Type B pancreatic cell (in vitro differentiated cells): ENCODE data around the gene GCK. TPM values are rescaled to one million over a fixed set of nuclear protein-coding genes. Genes with fewer than 3 reads are reported as not detected.
A peak's percentile ranks its signal among the peaks of the same experiment; 100 is the strongest.

ENCODE experiments used
- DNase-seq: peaks from one replicate; pipeline ENCODE4 v3.0.0; 2021; ENCODE audit warnings: mixed read lengths; ENCODE audit not compliant: unreplicated experiment; ENCODE audit errors: extremely low spot score
- H3K27ac Mint-ChIP-seq: 2 replicates; pipeline ENCODE4 v1.8.0; 2021; ENCODE audit warnings: mild to moderate bottlenecking, mixed read lengths
- H3K27me3 Mint-ChIP-seq: 2 replicates; pipeline ENCODE4 v1.8.0; 2021; ENCODE audit warnings: mixed read lengths
- H3K36me3 Mint-ChIP-seq: 2 replicates; pipeline ENCODE4 v1.8.0; 2021; ENCODE audit warnings: mixed read lengths
- H3K4me1 Mint-ChIP-seq: one replicate; pipeline ENCODE4 v1.8.0; 2021; ENCODE audit warnings: mixed read lengths; ENCODE audit not compliant: unreplicated experiment
- H3K4me3 Mint-ChIP-seq: 2 replicates; pipeline ENCODE4 v1.8.0; 2021; ENCODE audit warnings: mild to moderate bottlenecking, mixed read lengths
- H3K9me3 Mint-ChIP-seq: 2 replicates; pipeline ENCODE4 v1.8.0; 2021; ENCODE audit warnings: mixed read lengths
- total RNA-seq: library from RNA; stranded (reverse); gene quantifications from 2 replicates; pipeline ENCODE4 v1.2.1, GENCODE V29; 2021; ENCODE audit warnings: low replicate concordance
- TF ChIP-seq, protein P1 (sequence below): fragments of 200-600 bp; sonication (generic); conservative IDR thresholded peaks from 2 replicates; pipeline ENCODE4 v1.5.0; 2021; ENCODE audit warnings: antibody characterized with exemption, mild to moderate bottlenecking

Gene GCK
- total RNA-seq, 1 donor from 2014 or later: 5.6 TPM

DNA sequence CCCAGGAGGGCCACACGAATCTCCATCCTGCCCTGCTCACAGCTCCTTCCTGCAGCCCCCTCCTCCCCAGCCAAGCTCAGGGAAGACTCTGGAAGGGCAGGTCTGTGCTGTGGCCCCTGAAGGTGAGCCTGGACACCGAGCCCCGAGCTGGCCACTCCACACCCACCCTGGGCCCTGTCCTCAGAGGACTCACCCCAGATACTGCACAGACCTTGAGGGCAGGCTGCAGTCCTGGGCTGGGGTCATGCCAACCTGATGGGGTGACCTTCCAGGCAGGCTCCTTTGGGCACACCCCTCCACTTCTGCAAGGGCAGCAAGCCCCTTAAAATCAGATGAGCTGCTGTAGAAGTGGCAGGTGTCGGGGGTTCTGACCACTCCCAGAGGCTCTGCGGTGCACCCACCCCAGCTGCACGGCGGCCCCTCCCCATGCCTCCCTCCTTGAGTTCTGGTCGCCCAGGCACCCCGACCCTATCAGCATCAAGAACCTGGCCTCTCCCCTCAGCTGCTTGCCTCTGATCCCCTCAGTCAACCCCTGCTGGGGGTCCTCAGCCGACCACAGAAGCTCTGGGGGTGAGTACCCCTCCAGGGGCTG, 35.8 kb upstream of the GCK start:
- peaks cover 12% of the 10 kb centered on the region for H3K4me1 Mint-ChIP-seq
- H3K9me3 Mint-ChIP-seq: no peaks in the 10 kb centered on the region
- TF ChIP-seq, protein P1, sequence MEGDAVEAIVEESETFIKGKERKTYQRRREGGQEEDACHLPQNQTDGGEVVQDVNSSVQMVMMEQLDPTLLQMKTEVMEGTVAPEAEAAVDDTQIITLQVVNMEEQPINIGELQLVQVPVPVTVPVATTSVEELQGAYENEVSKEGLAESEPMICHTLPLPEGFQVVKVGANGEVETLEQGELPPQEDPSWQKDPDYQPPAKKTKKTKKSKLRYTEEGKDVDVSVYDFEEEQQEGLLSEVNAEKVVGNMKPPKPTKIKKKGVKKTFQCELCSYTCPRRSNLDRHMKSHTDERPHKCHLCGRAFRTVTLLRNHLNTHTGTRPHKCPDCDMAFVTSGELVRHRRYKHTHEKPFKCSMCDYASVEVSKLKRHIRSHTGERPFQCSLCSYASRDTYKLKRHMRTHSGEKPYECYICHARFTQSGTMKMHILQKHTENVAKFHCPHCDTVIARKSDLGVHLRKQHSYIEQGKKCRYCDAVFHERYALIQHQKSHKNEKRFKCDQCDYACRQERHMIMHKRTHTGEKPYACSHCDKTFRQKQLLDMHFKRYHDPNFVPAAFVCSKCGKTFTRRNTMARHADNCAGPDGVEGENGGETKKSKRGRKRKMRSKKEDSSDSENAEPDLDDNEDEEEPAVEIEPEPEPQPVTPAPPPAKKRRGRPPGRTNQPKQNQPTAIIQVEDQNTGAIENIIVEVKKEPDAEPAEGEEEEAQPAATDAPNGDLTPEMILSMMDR: no peak
- no peak overlapping the region for H3K4me3 Mint-ChIP-seq
- H3K27me3 Mint-ChIP-seq: peaks cover 4% of the 10 kb centered on the region
- H3K27ac Mint-ChIP-seq: no peak overlapping the region
- H3K36me3 Mint-ChIP-seq: no peaks in the 10 kb centered on the region
- DNase-seq: no peak

DNA sequence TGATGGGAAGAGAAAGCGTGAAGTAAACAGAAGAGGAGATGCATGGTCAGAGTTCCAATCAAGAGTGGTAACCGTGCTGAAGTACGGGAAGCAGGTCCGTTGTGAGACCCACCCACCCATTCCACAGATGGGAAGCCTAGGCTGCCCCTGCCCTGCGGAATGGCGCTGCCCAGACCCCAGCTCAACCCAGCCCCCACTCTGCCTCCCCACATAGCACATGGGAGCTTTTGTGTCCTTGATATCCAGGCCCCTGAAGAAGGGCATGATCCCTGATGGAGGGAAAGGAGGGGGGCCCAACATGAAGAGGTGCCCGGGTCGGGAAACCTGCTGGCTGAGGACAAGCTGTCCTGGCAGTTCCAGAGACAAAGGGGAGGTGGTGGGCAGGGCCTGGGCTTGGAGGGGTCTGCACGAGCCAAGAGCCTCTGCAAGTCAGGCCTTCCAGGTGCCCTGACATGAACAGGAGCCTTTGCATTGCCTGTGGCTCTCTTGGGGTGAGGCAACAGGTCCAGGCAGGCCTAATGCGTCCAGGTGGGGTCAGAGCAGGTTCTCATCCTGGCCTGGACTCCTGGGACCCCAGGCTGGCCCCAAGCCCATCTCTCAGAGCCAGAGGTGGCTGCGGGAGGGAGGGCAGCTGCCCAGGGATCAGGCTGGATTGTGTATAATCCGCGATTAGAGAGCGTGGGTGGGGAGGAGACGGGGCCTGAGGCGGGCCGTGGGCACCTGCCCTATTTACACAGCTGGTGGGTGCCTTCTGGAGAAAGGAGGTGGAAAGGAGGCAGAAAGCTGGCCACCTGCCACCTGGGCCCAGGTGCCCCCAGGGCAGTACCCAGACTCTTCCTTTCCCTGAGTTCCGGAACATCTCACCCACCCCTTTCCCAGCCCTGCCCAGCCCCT, 35.1 kb upstream of the GCK start:
- no peak overlapping the region for H3K4me3 Mint-ChIP-seq
- H3K27ac Mint-ChIP-seq: peak overlapping the region; percentile 1

DNA sequence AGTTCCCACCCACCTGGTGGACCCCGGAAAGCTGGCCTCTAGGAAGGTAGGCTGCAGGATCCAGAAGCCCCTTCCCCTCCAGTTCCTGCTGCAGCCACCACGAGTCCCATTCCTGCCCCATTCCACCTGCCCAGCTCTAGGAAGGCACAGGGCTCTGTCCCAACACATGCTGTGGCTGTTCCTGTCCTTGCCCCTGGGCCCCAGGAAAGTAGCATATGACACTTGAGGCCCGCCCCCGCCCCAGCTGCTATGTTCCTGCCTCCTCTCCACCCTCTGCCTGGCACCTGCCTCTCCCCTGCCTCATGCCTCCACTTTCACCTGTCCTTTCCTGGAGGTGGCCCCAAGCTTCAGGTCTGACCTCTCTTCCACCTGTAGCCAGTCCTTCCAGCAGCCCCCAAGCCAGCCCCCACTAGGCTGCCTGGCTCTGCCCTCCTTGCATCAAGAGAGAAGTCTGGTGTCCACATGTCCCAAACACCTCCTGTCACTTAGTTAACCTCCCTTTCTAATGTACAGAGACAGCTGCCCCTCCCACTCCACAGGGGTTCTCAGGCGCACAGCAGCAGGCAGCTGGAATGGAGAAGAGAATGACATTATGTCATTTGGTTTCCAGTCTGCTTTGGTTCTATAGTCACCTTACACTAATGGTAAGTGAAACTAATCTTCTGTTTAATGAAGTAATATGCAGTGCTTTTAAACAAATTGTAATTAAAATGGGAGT, 34.3 kb upstream of the GCK start:
- DNase-seq: no peak
- H3K36me3 Mint-ChIP-seq: no peaks in the 10 kb centered on the region
- no peak overlapping the region for H3K4me3 Mint-ChIP-seq
- H3K4me1 Mint-ChIP-seq: peaks cover 12% of the 10 kb centered on the region
- peak overlapping the region; percentile 1 for H3K27ac Mint-ChIP-seq
- peaks cover 4% of the 10 kb centered on the region for H3K27me3 Mint-ChIP-seq
- no peaks in the 10 kb centered on the region for H3K9me3 Mint-ChIP-seq
- TF ChIP-seq, protein P1: no peak

More for the DNA sequence above, 35.1 kb upstream of the GCK start:
- TF ChIP-seq, protein P1: no peak
- Mint-ChIP-seq H3K9me3 (no peaks in the 10 kb centered on the region), H3K27me3 (peaks cover 4% of the 10 kb centered on the region), H3K36me3 (no peaks in the 10 kb centered on the region), H3K4me1 (peaks cover 12% of the 10 kb centered on the region)
- no peak for DNase-seq

DNA sequence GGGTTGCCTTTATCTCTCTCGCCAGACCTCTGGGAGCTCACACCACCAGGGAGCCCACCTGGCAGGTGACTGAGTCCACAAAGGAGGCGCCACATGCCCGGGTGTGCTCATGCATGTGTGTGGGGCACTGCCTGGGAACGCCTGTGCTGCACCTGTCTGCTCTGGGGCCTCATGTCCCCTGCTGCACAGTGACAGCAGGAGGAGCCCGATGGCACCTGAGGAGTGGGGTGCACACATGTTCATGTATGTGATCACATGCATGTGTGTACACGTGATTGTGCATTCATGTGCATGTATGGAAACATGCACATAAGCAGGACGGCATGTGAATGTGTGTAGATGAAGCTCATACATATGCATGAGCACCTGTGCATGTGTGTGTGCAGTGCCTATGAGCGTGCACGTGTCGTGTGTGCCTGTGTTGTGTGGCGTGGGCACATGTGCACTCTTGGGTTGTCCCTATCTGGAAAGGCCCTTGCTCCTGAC, 33.6 kb upstream of the GCK start:
- Mint-ChIP-seq H3K4me3 (no peak overlapping the region), H3K9me3 (no peaks in the 10 kb centered on the region), H3K27ac (no peak overlapping the region), H3K36me3 (no peaks in the 10 kb centered on the region), H3K4me1 (peaks cover 17% of the 10 kb centered on the region), H3K27me3 (peaks cover 4% of the 10 kb centered on the region)
- no peak for DNase-seq
- TF ChIP-seq, protein P1: no peak

DNA sequence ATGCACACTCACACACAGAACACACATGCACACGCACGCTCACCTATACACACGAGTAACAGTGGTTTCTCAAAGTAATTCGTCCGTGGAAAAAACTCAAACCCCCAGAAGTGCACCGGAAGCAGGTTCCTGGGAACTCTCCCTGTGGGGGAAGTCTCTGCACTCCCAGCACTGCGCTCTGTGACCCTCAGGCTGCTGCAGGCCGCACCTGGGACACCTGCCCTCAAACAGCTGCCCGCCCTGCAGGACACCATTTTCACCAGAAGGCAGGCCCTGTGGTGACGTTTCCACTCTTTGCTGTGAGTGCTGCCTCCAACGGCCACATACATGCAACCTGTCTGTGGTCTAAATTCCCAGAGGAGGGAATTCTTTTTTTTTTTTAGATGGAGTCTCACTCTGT, 32.8 kb upstream of the GCK start:
- Mint-ChIP-seq H3K27me3 (peaks cover 4% of the 10 kb centered on the region), H3K9me3 (no peaks in the 10 kb centered on the region), H3K4me1 (peaks cover 17% of the 10 kb centered on the region), H3K36me3 (no peaks in the 10 kb centered on the region), H3K27ac (no peak overlapping the region), H3K4me3 (no peak overlapping the region)
- no peak for DNase-seq
- TF ChIP-seq, protein P1: no peak
